Adrenal gland (tissue), 5 donors: ENCODE measurements around the gene CCDC196.

Source experiments
- CTCF ChIP-seq, 6 experiments: fragments of 450-650 bp in 4 of 6; fragments of 200-600 bp in 2 of 6; sonication (generic) in 1 of 6; IDR thresholded peaks; 1 replicate in 5 of 6; 2 replicates in 1 of 6; pipeline versions ENCODE4 v1.5.1 to v1.8.0; 2016 to 2021; ENCODE audit warnings: antibody characterized with exemption in 6 of 6, mild to moderate bottlenecking in 2 of 6, moderate library complexity in 1 of 6
- POLR2A ChIP-seq, 2 donors: fragments of 450-650 bp; IDR thresholded peaks; one replicate each; pipeline ENCODE4 v1.6.1; 2017; ENCODE audit warnings: antibody characterized with exemption in 2 of 2, mild to moderate bottlenecking in 2 of 2, moderate library complexity in 1 of 2
- donor health status: DM: no; HTN: no; CAD: no.

- TF ChIP-seq POLR2A (IDR thresholded peaks at IDR 0.05) (no peak), CTCF (IDR thresholded peaks at IDR 0.05) (no peak)
Measured at GRCh38 chr14:66485029-66485428, 1.1 kb upstream of the CCDC196 start.
